A204.1 (cell line): Measurements from ENCODE around the gene NEDD4.
"Not testable (repeated sequence)": the region's sequence is repeated elsewhere in the genome, so short reads cannot be mapped to it uniquely, and the experiment has no call there.

Source experiments
- FAIRE-seq: peaks from 2 replicates; lab custom pipeline; 2012; peaks lifted over from hg19 to GRCh38; lab: Jason Lieb, UNC

Gene NEDD4

DNA sequence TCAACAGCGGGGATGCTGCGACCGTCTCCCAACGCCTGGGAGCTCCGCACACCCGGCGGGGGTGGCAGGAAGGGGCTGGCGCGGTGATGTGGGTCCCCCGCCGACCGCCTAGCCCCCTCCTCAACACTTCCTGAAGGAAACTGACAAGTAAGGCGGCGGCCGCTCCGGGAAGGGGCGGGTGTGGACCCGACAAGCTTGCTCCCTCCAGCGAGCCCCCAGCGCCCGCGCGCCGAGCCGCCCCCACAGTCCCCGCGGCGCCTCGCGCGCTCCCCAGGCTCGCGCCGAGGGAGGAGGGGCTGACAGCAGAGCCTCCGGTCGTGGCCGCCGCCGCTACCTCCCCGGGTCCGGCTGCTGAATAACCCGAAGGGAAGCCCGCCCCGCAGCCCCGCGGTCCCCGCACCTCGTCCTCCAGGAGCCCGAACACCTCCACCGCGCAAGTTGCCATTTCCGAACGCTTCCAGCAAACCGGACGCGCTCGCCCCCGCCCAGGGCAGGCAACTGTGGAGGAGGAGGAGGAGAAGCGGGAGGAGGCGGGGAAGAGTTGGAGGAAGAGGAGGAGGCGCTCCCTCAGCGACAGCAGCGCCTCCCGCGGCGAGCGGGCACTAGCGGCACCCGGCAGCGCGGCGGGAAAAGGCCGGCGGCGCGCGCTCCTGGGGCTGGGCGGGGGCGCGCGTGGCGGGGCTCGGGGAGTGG lies at the start of gene NEDD4:
Gene NEDD4, minus strand, starts transcription at position 502 of the 693 bp plus-strand sequence. Its CDS starts 57 bp downstream, at position 445.
- no peak for FAIRE-seq

DNA sequence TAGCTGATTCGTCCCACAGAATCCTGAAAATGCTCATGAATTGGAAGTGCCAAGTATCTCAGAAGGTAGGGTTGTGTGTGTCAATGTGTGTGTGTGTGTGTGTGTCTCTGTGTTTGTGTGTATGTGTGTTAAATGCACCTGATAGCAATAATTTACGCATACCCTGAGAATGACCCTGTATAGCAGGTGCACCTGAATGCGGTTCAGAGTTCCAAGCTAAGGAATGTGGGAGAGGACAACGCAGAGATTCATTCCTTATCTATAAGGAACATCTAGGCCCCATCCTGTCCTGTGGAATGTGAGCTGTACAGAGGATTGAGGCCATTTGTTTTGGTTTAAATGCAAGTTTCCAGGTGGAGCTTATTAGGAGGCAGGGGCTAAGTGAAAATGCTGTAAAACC lies 49.1 kb upstream of the NEDD4 start:
- FAIRE-seq, result no peak

DNA sequence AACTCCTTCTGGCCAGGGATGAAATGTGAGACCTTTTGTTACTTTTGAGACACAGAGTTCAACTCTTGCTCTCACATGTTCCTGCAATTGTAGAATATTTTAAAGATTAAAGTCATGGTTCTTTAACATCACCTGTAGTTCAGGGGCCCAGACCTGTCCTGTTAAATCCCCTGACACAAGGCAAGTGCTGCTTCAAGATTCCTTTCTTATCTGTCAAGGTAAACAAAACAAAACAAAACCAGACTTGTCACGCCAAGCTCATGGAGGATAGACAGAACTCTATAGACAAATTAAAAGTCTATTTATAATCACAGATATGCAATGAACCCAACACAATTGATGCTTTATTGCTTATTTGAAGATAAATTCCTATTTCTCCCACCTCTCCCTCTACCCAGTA lies 48.6 kb upstream of the NEDD4 start:
- no peak for FAIRE-seq

DNA sequence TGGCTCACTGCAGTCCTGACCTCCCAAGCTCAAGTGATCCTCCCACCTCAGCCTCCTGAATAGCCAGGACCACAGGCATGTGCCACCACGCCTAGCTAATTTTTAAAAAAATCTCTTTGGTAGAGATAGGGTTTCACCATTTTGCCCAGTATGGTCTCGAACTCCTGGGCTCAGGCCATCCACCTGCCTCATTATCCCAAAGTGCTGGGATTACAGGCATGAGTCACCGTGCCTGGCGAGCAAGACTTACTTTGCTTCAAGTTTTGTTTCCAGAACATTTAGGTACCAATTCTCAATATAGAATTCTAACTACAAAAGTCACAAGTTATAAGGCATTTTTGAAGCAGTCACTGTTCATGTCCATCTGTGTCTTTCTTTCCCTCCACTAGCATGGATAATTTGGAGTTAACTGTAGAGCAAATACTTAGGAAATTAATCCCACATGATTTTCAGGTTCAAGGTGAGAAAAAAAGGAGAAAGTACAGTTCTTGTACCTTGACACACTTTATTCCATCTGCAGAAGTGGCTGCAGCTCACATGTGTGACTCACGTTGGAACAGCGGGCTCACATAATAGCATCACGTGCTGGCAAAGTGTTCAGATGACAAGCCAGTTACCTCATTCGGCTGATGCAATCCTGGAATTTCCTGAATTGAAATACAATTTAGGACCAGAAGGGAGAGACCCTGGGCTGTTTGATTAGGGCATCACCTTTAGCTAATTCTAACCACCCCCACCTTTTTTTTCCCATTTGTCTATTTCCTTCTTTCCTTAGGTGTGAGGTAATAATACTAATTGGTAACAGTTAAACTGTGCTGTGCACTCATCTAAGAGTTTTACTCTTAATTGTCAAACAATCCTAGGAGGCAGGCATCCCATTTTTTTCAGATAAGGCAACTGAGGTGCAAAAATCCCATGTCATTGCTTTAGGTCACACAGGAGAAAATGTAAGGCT lies 46.9 kb upstream of the NEDD4 start:
- FAIRE-seq, result no peak

DNA sequence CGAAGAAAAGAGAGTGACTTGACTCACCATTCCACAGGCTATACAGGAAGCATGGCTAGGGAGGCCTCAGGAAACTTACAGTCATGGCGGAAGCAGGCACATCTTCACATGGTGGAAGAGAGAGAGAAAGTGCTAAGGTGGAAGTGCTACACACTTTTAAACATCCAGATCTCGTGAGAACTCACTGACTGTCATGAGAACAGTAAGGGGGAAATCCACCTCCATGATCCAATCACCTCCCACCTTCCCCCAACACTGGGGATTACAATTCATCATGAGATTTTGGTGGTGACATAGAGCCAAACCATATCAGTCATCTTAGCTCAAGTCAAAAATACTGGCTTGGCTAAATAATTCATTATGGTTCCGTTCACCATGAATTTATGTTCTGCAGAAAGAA lies 45.3 kb upstream of the NEDD4 start:
- FAIRE-seq, result no peak

DNA sequence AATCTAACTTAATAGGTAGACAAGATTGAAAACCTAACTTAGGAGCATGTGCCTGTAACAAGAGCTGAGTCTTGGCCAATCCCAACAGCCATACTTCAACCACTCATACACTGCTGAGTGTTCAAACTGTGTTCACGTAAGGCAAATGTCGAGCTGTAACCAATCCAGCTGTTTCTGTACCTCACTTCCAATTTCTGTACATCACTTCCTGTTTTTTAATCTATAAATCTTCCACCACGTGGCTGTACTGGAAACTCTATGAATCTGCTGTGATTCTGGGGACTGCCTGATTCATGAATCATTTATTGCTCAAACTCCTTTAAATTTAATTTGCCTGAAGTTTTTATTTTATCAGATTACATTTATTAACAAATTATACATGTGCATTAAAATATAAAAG lies 44.6 kb upstream of the NEDD4 start:
- FAIRE-seq, result no peak

DNA sequence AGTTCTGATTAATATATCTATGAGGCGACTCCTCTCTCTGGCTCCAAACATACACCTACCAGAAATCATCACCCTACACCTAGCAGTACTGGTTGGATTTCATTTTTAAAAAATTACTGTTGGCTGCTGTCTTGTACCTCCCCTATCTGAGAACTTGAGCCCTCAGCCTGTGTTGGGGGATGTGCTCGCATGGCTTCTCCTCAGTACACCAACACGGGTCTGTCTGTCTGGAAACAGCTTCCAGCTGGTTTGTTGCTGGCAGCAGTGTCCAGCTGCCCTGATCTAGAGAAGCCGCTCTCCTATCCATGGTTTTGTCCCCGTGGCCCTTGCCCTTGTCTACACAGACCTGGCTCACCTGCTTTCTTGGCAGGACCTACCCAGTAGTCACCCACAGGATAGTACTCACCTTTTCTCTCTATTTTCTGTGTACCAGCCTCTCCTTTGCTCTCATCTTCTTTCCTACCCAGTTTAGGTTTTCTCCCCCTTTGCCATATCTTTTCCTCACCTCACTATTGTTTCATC lies 43.2 kb upstream of the NEDD4 start:
- FAIRE-seq, result no peak

DNA sequence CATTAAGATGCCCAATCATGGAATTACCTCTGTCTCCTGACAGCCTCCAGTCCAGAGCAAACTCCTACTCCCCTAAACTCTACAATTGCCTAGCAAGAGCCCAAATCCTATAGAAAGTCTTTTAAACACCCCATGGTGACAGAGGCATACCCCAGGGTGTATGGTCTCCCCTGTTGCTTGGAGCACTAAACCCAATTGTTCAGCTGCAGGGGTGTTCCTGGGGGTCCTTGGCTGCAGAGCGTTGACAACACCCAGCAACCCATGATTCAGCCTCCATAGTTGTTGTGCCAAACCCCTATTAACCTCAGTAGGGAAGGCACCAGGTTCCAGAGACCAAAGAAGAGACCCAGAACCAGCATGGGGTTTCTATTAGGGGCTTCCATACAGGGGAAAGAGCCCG lies 41.8 kb upstream of the NEDD4 start:
- FAIRE-seq, result no peak

DNA sequence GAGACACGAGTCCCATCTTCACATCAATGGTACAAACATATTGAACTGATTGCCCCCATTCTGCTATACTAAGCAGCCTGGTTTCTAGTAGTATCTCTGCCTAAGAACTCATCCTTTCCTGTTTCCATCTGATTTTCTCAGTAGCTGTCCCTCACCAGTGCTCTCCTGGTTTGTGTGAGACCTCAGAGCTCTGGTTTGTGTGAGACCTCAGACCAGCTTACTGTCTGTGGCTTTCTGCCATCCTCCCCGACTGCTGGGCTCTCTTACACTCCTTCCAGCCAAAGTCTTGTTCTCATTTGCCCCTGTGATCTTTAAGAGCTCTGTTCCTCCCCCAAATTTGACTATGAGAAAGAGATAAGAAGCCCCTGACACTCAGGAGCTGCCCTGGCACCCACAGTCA lies 41.1 kb upstream of the NEDD4 start:
- no peak for FAIRE-seq

DNA sequence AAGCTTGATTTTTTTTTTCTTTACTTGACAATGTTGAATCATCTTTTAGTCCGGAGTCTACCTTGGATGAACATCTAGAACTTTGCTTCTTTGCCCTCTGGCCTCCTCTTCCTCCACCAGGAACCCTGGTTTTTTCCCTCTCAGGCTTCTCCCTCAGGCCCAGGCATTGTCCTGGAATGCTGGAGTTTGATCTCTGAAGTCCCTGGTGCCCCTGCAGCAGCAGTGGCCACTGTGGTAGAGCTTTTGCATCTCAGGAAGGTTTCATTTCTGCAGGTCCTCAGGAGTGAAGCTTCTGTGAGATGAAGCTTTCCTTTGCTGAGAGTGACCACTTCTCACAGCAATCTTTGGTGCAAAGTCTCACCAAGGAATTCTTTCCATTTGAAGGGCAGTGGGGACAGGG lies 39.0 kb upstream of the NEDD4 start:
- no peak for FAIRE-seq

DNA sequence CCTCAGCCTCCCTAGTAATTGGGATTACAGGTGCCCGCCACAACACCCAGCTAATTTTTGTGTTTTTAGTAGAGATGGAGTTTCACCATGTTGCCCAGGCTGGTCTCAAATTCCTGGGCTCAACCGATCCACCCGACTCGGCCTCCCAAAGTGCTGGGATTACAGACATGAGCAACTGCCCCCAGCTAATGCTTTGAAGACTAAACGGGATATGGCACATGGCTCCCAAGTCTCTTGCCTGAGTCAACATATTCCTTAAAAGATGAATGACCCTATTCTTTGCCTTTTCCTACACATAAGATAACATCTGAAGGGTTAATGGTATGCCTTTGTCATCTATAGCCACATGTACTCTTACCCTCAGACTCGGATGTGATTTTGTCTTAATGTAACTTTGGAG lies 38.4 kb upstream of the NEDD4 start:
- FAIRE-seq, result no peak

DNA sequence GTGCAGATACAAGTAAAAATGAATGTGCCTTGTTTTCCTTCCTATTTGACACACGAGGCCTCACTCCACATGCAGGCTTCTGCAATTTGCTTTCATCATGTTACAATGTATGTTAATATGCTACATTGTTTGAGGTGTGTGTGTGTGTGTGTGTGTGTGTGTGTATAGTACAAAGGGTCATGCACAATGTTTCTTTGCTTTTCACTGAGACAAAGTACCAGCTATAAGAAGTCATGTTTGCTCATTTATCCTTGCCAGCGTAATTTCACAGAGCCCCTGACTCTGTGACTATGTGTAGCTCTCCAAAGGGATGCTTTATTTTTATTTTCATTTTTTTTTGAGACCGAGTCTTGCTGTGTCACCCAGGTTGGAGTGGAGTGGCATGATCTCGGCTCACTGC lies 38.0 kb upstream of the NEDD4 start:
- FAIRE-seq, result no peak

DNA sequence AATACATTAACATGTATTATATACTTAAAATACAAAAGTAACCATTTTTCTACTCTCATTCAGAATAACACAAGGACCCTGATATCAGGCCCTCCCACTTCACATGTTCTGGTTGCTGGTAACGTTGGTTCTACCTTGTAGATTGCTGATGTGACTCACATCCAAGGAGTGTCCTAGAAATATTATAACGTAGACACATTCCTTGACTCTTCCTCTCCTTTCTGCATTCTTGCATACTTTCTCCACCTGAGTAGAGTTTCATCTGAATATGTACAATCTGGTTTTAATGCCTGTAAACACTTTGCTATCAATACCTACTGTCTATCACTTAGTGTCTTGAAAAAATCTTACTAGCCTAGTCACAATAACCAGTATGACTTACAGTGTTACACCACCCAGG lies 35.0 kb upstream of the NEDD4 start:
- no peak for FAIRE-seq

DNA sequence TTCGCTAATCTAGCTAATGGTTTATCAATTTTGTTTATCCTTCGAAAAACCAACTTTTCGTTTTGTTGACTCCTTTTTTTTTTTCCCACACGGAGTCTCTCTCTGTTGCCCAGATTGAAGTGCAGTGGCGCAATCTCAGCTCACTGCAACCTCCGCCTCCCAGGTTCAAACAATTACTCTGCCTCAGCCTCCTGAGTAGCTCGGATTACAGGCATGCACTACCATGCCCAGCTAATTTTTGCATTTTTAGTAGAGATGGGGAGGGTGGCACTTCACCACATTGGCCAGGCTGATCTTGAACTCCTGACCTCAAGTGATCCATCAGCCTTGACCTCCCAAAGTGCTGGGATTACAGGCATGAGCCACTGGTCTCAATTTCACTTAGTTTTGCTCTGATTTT lies 29.7 kb upstream of the NEDD4 start:
- not testable (repeated sequence) for FAIRE-seq

DNA sequence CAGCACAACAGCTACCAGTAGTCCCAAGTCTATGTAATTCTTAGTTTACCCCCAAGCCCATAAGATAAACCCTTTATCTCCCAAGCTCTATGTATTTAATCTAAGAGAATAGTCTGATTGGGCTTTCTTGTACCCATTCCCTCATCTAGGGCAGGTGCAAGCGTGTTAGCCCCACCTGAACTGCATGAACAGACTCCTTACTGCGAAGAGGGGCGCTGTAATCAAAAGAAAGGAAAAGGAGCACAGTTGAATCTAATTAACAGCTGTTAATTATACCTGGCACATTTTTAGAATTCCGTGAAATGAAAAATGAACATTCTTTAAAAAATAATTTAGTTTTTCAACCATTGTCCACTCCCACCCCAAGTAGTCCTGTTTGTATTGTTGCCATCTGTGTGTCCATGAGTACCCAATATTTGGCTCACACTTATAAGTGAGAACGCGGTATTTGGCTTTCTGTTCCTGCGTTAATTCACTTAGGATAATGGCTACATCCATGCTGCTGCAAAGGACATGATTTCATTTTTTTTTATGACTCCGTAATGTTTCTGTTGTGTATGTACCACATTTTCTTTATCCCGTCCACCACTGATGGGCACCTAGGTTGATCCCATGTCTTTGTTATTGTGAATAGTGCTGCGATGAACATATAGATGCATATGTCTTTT lies 26.5 kb upstream of the NEDD4 start:
- FAIRE-seq, result no peak

DNA sequence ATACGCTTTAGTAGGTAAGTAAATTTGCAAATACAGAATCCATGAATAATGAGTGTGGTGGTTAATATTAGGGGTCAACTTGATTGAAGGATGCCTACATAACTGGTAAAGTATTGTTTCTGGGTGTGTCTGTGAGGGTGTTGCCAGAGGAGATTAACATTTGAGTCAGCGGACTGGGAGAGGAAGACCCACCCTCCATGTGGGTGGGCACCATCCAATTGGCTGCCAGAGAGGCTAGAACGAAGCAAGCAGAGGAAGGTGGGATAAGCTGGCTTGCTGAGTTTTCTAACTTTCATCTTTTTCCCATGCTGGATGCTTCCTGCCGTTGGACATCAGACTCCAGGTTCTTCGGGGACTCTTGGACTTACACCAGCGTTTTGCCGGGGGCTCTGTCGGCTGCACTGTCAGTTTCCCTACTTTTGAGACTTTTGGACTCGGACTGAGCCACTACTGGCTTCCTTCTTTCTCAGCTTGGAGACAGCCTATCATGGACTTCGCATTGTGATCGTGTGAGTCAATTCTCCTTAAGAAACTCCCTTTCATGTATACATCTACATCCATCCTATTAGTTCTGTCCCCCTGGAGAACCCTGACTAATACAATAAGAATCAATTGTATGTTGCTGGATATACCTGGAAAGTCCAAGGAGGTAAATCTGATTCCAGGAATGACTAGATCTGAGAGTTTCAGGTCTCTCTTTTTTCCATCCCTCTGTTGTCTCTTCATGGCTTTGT lies 25.8 kb upstream of the NEDD4 start:
- FAIRE-seq, result no peak

DNA sequence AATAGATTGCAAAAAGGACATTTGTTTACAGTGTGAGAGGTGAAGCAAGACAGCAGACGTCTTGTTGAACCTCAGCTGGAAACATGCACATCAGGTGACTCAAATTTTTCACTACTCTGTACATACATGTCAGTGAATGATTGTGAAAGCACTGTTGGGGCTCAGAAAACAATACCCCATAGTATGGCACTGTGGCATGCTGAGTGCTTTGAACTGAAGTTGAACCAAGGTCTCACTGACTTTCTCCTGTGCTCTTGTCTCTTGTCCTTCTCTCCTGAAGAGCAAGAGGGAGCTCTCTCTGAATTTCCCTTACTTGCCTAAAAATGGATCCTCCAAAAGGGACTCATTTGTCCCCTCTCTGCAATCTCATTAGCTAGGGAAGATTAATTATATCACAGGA lies 24.5 kb upstream of the NEDD4 start:
- no peak for FAIRE-seq

DNA sequence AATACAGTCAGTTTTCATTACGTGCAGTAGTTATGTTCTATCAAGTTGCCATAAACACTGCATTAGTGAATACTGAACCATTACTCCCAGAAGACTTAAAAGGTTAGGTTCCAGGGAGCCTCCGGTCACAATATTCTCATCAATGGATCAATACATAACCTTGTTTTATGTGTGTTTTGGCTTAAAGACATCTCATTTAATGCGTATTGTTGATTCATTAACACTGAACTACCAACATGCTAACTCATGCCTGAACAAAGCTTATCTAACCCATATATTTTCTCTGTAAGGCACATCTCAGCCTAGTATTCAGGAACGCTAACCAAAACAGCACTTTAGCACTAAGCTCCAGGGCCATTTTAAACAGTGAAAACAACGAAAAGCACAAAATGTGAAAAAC lies 24.1 kb upstream of the NEDD4 start:
- no peak for FAIRE-seq

DNA sequence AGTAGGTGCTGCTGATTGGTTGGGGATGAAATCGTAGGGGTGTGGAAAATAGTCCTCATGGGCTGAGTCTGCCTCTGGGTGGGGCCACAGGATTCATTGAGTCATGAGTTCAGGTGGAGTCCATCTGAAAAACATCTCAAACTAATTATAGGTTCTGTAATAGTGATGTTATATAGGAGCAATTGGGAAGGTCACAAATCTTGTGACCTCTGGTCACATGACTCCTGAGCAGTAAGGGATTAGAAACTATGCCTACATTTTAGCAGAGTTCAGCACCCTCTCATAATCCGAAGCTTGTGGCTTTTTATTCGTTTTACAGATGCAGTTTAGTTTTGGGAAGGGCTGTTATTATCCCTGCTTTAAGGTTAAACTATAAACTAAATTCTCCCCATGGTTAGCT lies 22.9 kb upstream of the NEDD4 start:
- FAIRE-seq, result no peak

DNA sequence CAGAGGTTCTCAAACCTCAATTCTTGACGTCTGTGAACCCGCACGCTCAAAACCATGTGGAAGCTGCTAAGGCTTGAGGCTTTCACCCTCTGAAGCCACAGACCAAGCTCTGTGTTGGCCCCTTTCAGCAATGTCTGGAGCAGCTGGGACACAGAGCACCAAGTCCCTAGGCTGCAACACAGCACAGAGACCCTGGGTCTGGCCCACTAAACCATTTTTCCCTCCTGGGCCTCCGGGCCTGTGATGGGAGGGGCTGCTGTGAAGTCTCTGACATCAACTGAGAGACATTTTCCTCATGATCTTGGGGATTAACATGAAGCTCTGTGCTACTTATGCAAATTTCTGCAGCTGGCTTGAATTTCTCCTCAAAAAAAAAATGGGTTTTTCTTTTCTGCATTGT lies 21.3 kb upstream of the NEDD4 start:
- FAIRE-seq, result no peak

DNA sequence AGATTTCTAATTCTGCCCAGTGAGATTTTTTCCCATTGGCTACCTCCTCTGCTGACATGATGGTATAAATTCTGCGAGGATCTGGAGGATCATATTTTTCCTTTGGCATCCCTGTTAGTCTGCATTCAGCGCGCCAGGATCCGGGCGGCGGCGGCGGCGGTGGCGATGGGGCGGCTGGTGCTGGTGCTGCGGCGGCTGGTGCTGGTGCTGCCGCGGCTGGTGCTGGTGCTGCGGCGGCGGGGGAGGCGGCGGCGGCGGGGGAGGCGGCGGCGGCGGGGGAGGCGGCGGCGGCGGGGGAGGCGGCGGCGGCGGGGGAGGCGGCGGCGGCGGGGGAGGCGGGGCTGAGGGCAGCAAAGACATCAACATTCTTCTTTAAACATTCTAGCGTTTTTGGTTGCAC lies 13.6 kb upstream of the NEDD4 start:
- not testable (repeated sequence) for FAIRE-seq

DNA sequence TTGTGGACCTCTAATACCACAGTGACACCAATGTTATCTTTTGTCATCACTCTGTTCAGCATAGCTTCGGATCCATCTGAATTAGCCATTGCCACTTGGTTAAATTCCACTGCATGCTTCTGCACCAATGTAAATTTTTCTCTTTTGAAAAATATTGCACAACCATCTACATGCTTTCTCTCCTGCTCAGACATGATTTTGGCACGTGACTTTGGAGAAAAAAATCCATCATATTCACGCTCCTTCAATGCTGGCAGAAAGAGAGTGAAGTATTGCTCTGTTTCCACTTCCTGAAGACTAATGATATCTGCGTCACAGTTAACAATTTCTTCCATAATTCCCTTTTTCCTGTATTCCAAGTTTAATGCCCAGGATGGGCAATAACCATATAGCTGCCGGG lies 13.0 kb upstream of the NEDD4 start:
- not testable (repeated sequence) for FAIRE-seq
